Nephron progenitor cell (in vitro differentiated cells): ENCODE measurements around the gene RPL38.

Source experiments
- DNase-seq: peaks from one replicate; pipeline ENCODE4 v3.0.0; 2021
- H3K27ac Mint-ChIP-seq: 2 replicates; pipeline ENCODE4 v1.8.0; 2021; ENCODE audit warnings: mild to moderate bottlenecking, moderate library complexity, mixed read lengths
- H3K27me3 Mint-ChIP-seq: 2 replicates; pipeline ENCODE4 v1.8.0; 2021; ENCODE audit warnings: mild to moderate bottlenecking, low read depth, mixed read lengths; ENCODE audit not compliant: poor library complexity
- H3K36me3 Mint-ChIP-seq: 2 replicates; pipeline ENCODE4 v1.8.0; 2021; ENCODE audit warnings: low read depth, mixed read lengths
- H3K4me1 Mint-ChIP-seq: 2 replicates; pipeline ENCODE4 v1.8.0; 2021; ENCODE audit warnings: mixed read lengths
- H3K4me3 Mint-ChIP-seq: 2 replicates; pipeline ENCODE4 v1.8.0; 2021; ENCODE audit warnings: mild to moderate bottlenecking, moderate library complexity, mixed read lengths
- H3K9me3 Mint-ChIP-seq: 2 replicates; pipeline ENCODE4 v1.8.0; 2021; ENCODE audit warnings: mild to moderate bottlenecking, moderate library complexity, mixed read lengths
- CTCF ChIP-seq: fragments of 200-600 bp; sonication (generic); IDR thresholded peaks from 2 replicates; pipeline ENCODE4 v1.5.0; 2021; ENCODE audit warnings: antibody characterized with exemption

Gene RPL38

GRCh38 chr17:74227271-74228080 is 24.0 kb downstream of the RPL38 start:
- H3K4me3 Mint-ChIP-seq = no peak overlapping the region
- no peaks in the 10 kb centered on the region for H3K36me3 Mint-ChIP-seq
- peaks cover 41% of the 10 kb centered on the region for H3K4me1 Mint-ChIP-seq
- peaks cover 22% of the 10 kb centered on the region for H3K27me3 Mint-ChIP-seq
- H3K9me3 Mint-ChIP-seq = no peaks in the 10 kb centered on the region
- no peak for DNase-seq
- H3K27ac Mint-ChIP-seq = no peak overlapping the region
- no peak for TF ChIP-seq CTCF

GRCh38 chr17:74228306-74228978 is 25.0 kb downstream of the RPL38 start:
- Mint-ChIP-seq H3K27me3 (peaks cover 22% of the 10 kb centered on the region), H3K4me1 (peaks cover 47% of the 10 kb centered on the region), H3K27ac (no peak overlapping the region), H3K4me3 (no peak overlapping the region), H3K9me3 (no peaks in the 10 kb centered on the region), H3K36me3 (no peaks in the 10 kb centered on the region)
- TF ChIP-seq CTCF = no peak
- DNase-seq = no peak

GRCh38 chr17:74230896-74231295 is 27.4 kb downstream of the RPL38 start:
- no peak for TF ChIP-seq CTCF
- peaks cover 22% of the 10 kb centered on the region for H3K27me3 Mint-ChIP-seq
- H3K36me3 Mint-ChIP-seq = no peaks in the 10 kb centered on the region
- no peak for DNase-seq
- no peaks in the 10 kb centered on the region for H3K9me3 Mint-ChIP-seq
- H3K4me1 Mint-ChIP-seq = peaks cover 43% of the 10 kb centered on the region
- H3K4me3 Mint-ChIP-seq = no peak overlapping the region
- H3K27ac Mint-ChIP-seq = no peak overlapping the region

- Mint-ChIP-seq H3K9me3 (no peaks in the 10 kb centered on the region), H3K27ac (no peak overlapping the region), H3K4me3 (no peak overlapping the region), H3K36me3 (no peaks in the 10 kb centered on the region), H3K4me1 (peaks cover 33% of the 10 kb centered on the region), H3K27me3 (peaks cover 23% of the 10 kb centered on the region)
- TF ChIP-seq CTCF = no peak
- DNase-seq = no peak
Measured at GRCh38 chr17:74231928-74232907, 28.7 kb downstream of the RPL38 start.

- Mint-ChIP-seq H3K4me3 (no peak overlapping the region), H3K4me1 (peaks cover 28% of the 10 kb centered on the region), H3K36me3 (no peaks in the 10 kb centered on the region)
Measured at GRCh38 chr17:74233937-74234336, 30.5 kb downstream of the RPL38 start.

More at GRCh38 chr17:74233937-74234336, 30.5 kb downstream of the RPL38 start:
- TF ChIP-seq CTCF = no peak
- no peaks in the 10 kb centered on the region for H3K9me3 Mint-ChIP-seq
- DNase-seq = no peak
- peaks cover 24% of the 10 kb centered on the region for H3K27me3 Mint-ChIP-seq
- H3K27ac Mint-ChIP-seq = no peak overlapping the region
